GM18861 (cell line): ENCODE results near the gene TRIM26.

Source experiments
- ATAC-seq: cut with Tn5 transposase; IDR thresholded peaks from one replicate; pipeline ENCODE4 v1.9.1; 2021; ENCODE audit not compliant: unreplicated experiment

TRIM26 gene

DNA sequence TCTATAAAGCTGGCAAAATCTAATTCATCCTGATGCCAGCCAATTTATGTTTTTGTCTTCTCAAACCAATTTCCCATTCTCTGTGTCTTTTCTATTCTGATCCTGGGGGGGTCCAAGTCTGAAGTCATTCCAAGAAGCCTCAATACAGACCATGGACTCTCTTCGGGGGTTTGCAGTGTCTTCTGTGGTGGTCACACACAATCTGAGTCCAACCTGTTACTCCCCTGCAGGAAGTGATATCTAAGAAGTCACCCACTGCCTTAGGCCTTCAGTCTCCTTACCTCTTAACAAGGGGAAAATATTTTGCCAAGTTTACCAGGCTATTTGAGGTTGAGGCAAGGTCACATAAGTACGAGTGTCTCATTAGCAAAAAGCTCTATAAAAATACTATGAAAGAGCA, 1.9 kb downstream of the TRIM26 start:
- ATAC-seq, result no peak

GRCh38 chr6:30207619-30208295, 5.4 kb downstream of the TRIM26 start:
- no peak for ATAC-seq

DNA sequence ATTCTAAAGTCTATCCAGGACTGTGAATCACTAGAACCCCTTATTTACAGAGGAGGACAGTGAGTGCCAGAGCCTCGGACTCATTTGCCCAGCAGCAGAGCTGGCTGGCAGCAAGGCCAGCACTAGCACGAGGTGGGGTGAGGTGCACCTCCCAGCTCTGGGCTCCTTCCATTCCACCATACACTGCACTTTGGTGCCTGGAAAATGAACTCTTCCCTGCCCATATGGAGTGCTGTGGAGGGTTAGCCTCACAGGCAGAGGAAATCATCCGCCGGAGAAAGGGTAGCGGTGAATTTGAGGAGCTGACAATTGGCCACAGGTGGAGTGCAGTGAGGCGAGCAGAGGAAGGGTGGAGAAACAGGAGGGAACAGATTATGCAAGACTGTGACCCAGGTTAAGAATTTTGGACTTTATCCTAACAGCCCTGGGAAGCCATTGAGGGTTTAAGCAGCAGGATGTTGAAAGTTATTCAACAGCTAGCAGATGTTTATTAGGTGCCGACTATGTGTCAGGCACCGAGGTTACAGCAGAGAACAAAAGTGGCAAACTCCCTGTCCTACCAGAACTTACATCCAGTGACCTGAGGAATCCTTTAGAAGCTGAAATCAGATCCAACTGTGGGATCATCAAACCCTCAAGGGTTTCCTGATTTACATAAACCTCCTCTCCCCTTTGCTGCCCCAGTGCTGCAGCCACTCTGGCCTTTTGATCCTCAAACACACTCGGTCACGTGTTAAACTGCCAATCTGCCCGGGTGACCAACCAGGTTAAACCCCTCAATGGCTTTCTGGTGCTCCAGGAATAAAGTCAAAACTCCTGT, 6.2 kb downstream of the TRIM26 start:
- no peak for ATAC-seq

- no peak for ATAC-seq
Observed at GRCh38 chr6:30206152-30206551, 7.1 kb downstream of the TRIM26 start.

DNA sequence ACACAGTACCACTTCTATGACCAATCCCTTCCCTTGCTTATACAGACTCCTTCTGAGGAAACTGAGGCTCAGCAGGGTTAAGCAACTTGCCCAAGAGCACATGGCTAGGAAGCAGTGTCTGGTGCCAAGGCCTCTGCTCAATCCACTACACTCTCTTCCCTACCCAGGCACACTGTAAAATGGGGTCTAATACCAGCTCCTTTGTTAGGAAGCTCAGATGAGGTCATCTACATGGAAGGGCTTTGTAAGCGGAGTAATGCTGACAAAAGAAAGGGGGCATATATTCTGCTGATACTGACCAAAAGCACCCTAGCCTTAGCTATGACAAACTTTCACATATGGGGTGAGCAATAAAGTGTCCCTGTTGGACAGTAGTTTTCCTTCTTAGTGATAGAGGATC, 9.1 kb downstream of the TRIM26 start:
- no peak for ATAC-seq

DNA sequence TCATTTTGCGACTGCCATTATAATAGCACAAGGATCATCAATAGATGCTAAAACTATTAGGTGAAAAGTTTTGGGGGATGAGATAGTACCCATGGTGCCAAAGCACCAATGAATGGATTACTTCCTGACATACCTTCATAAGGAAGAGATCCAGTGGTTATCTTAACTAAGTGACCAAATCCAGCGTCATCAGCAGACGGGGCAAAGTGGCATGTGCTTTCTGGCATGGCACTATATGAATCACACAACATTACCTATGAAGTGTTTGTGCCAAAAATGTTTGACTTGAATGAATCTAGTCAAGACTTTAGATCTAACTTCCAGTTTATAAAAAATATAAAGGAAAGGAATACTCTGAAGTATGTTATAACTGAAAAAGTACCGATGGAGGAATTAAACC, 10.8 kb downstream of the TRIM26 start:
- no peak for ATAC-seq

DNA sequence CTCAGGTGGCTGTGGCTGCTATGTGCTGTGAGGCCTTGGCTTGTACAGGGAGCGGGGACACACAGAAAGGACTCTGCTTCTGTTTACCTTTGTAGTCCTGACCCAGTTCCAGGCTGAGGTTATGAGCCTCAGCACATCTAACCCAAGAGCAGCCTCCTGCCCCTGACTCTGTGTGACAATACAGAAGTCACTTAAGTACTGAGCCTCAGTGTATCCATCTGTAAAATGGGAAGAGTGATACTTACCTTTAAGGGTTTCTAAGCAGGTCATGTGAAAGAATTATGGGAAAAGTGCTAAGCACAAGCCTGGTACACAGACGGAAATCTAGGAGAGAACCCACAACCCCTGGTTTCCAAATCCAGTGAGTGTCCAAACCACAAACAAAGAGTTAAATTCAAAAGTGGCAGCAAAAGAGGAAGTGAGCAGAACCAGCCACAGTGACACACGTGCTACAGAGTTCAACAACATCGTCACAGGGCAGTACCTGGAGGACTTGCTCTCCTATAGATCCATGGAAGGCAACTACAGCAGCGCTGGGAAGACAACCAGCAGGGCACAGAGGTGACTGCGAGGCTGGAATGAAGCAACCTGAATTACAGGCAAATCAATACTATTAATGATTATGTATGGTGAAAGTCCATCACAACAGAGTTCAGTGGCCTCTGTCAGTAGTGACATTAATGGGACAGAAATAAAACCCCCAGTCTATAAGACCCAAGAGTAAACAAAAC, 12.5 kb downstream of the TRIM26 start:
- no peak for ATAC-seq

DNA sequence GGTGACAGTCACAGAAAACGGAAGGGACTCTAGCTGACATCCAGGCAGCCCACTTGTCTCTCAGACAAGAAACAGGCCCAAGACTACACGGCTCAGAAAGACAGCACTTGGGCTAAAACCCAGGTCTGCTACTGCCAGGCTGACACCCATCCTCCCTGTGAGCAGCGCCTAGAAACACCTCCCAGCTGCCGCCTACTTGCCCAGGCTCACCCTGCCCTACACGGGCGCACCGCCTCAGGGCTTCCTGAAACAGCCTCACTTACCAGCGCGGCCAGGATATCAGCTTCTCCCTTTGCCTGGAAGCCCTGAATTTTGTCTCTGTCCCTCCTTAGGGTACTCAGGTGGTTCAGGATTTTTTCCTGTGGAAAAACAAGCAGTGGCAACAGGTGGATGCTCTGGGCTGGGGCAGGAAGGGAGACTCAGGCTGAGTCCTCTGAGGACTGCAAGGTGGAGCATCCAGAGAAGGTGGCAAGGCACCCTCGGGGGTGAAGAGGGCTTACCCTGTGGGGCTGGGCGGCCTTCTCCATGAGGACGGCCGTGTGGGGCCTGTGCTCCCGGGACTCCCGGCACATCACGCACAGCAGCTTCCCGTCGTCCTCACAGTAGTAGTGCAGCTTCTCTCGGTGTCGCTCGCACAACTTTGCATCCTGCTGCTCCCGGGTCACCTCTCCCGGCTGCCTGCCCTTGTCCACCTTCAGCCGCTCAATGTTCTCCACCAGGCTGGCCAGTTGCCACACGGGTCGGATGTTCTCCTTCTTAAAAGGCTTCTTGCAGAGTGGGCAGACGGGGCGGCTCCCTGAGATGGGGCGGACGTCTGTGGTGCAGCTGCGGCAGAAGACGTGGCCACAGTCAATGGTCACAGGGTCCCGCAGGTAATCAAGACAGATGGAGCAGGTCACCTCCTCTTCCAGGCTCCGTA, 14.8 kb downstream of the TRIM26 start:
- ATAC-seq, result no peak

GRCh38 chr6:30196376-30196775, 16.8 kb downstream of the TRIM26 start:
- no peak for ATAC-seq

GRCh38 chr6:30195951-30196350, 17.3 kb downstream of the TRIM26 start:
- ATAC-seq, result no peak

- ATAC-seq, result no peak
Observed at GRCh38 chr6:30194797-30195690, 18.2 kb downstream of the TRIM26 start.

DNA sequence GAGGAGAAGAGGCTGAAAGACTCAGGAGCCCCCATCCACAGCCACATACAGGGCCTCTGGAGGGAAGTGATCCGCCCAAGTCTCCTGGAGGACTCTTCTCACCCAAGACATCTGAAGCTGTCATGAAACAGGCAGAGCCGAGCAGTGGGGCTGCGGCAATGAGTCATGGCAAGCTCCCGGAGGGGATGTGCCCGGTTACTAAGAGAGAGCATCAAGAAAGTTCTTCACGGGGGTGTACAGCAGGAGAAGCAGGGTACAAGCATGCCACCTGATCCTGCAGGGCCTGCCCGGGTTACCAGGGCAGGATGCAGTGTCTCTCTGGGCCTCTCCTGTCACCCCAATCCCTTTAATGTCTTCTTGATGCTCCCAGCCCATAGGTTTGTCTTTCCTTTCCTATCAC, 21.1 kb downstream of the TRIM26 start:
- ATAC-seq, result no peak

GRCh38 chr6:30188541-30188940, 24.7 kb downstream of the TRIM26 start:
- no peak for ATAC-seq

DNA sequence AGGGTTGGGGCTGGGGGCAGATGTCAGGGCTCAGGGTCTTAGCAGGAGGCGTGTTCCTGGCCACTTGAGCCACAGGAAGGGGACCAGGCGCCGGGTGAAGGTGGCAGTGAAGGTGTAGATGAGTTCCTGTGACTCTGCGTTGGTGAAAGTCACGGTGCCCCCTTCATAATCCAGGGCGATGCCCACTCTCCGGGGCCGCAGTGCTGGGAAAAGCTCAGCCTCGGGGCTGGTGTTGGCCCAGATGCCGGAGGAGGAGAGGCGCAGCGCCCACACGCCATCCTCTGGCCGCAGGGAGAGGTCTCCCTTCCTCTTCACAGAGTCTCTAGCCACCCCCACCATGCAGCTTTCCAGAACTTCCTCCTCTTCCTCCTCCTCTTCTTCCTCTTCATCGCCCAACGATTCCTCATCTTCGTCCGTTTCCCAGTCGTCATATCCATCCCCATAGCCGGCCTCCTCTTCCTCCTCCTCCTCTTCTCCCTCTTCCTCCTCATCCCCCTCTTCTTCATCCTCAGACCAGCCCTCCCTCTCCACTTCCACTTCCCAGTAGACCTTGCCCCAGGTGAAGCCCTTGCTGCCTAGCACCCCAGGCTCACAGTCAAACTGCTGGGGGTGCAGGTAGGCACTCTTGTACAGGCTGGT, 27.2 kb downstream of the TRIM26 start:
- no peak for ATAC-seq

DNA sequence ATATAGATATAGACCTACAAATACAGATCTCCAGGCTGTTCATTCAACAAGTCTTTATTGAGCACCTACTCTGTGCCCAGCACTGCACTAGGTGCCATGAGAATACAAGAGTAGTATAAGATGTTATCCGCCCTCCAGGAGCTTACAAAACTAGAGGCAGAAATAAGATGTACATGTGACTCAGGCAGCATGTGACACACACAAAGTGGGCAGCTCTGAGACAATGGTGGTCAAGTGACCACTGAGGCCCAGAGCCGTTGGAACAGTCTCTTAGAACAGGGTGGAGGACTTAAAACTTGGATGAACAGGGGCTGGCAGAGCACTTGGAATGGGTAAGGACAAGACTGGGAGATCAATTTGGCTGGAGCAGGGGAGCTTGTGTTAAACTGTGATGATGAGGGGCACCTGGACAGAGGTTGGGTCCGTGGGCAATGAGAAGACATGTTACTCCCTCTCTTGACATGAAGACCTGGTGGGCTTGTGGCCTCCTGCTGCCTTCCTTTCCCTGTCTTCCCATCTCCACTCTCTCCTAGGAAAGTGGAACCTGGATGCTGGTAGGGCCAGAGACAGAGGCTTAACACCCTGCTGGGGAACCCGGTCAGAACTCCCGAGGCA, 28.7 kb downstream of the TRIM26 start:
- no peak for ATAC-seq

DNA sequence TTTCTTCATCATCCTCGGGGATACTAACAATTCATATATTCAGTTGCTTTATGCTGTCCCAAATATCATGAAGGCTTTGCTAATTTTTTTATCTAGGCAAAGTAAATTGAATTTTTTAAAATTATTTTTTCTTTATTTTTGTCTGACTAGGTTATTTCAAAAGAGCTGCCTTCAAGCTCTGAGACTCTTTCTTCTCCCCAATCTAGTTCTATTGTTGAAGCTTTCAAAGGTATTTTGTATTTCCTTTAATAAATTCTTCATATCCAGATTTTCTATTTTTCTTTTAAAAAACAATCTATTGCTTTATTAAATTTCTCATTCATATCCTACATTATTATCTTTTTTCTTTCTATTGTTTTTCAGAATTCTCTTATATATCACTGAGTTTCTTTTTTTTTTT, 33.1 kb downstream of the TRIM26 start:
- ATAC-seq, result no peak

- no peak for ATAC-seq
Observed at GRCh38 chr6:30178837-30179236, 34.4 kb downstream of the TRIM26 start.

- ATAC-seq, result no peak
Observed at GRCh38 chr6:30175765-30176164, 37.4 kb downstream of the TRIM26 start.

GRCh38 chr6:30172681-30173080, 40.5 kb downstream of the TRIM26 start:
- ATAC-seq, result no peak
